ENCODE results near the gene TANGO6.

- TF ChIP-seq POLR2A (IDR thresholded peaks at IDR 0.05; ENCODE audit: low read length) (no peak), HMGXB4 (CRISPR knock-in tag; IDR thresholded peaks at IDR 0.05; ENCODE audit: borderline replicate concordance) (no peak), CTCF (IDR thresholded peaks at IDR 0.05) (no peak), HEYL (CRISPR knock-in tag; IDR thresholded peaks at IDR 0.05) (no peak), EHMT2 (IDR thresholded peaks at IDR 0.05; ENCODE audit: low read depth) (no peak), ATOH8 (CRISPR knock-in tag; IDR thresholded peaks at IDR 0.05; ENCODE audit: low read depth) (no peak), BHLHE40 (IDR thresholded peaks at IDR 0.05; ENCODE audit: low read depth, low read length) (no peak), BCL3 (IDR thresholded peaks at IDR 0.05) (no peak)
- TF ChIP-seq, protein P1, sequence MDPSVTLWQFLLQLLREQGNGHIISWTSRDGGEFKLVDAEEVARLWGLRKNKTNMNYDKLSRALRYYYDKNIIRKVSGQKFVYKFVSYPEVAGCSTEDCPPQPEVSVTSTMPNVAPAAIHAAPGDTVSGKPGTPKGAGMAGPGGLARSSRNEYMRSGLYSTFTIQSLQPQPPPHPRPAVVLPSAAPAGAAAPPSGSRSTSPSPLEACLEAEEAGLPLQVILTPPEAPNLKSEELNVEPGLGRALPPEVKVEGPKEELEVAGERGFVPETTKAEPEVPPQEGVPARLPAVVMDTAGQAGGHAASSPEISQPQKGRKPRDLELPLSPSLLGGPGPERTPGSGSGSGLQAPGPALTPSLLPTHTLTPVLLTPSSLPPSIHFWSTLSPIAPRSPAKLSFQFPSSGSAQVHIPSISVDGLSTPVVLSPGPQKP (IDR thresholded peaks at IDR 0.05; ENCODE audit: low read depth, low read length) = no peak
- TF ChIP-seq, protein P2, sequence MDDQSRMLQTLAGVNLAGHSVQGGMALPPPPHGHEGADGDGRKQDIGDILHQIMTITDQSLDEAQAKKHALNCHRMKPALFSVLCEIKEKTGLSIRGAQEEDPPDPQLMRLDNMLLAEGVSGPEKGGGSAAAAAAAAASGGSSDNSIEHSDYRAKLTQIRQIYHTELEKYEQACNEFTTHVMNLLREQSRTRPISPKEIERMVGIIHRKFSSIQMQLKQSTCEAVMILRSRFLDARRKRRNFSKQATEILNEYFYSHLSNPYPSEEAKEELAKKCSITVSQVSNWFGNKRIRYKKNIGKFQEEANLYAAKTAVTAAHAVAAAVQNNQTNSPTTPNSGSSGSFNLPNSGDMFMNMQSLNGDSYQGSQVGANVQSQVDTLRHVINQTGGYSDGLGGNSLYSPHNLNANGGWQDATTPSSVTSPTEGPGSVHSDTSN (IDR thresholded peaks at IDR 0.05) = no peak
Measured at GRCh38 chr16:69107316-69107962, 264.1 kb downstream of the TANGO6 start.
